Neural progenitor cell (in vitro differentiated cells): Measurements from ENCODE around the gene TMEM238. TPM values are rescaled to one million over a fixed set of nuclear protein-coding genes. Genes with fewer than 3 reads are reported as not detected.
A peak's percentile ranks its signal among the peaks of the same experiment; 100 is the strongest.

ENCODE experiments used
- DNase-seq: peaks from one replicate; pipeline ENCODE4 v3.0.0-alpha.2; 2016; ENCODE audit warnings: low spot score
- H2AFZ ChIP-seq: fragments of 200-600 bp; sonication (generic); replicated peaks from 2 replicates; pipeline ENCODE4 v1.6.1; 2016; ENCODE audit warnings: antibody characterized with exemption
- H3F3A ChIP-seq: fragments of 200-600 bp; sonication (generic); 2 replicates; pipeline ENCODE4 v1.6.1; 2016; ENCODE audit warnings: antibody characterized with exemption, low read depth
- H3K27ac ChIP-seq: fragments of 200-600 bp; sonication (generic); 2 replicates; pipeline ENCODE4 v1.5.1; 2016; ENCODE audit warnings: mild to moderate bottlenecking
- H3K27me3 ChIP-seq: fragments of 200-600 bp; sonication (generic); 2 replicates; pipeline ENCODE4 v1.6.1; 2016; ENCODE audit warnings: mild to moderate bottlenecking, moderate library complexity
- H3K36me3 ChIP-seq: fragments of 200-600 bp; sonication (generic); 2 replicates; pipeline ENCODE4 v1.5.1; 2016
- H3K4me1 ChIP-seq: fragments of 200-600 bp; sonication (generic); 2 replicates; pipeline ENCODE4 v1.6.1; 2016; ENCODE audit warnings: mixed run types
- H3K4me2 ChIP-seq: fragments of 200-600 bp; sonication (generic); 2 replicates; pipeline ENCODE4 v1.6.1; 2016
- H3K4me3 ChIP-seq: fragments of 200-600 bp; sonication (generic); 2 replicates; pipeline ENCODE4 v1.5.1; 2016
- H3K79me2 ChIP-seq: fragments of 200-600 bp; sonication (generic); 2 replicates; pipeline ENCODE4 v1.6.1; 2016; ENCODE audit warnings: low read depth
- H3K9ac ChIP-seq: fragments of 200-600 bp; sonication (generic); 2 replicates; pipeline ENCODE4 v1.6.1; 2016
- H3K9me3 ChIP-seq: fragments of 200-600 bp; sonication (generic); 2 replicates; pipeline ENCODE4 v1.5.1; 2016; ENCODE audit warnings: low read depth
- H4K20me1 ChIP-seq: fragments of 200-600 bp; sonication (generic); 2 replicates; pipeline ENCODE4 v1.6.1; 2016; ENCODE audit warnings: low read depth
- H3K27ac Mint-ChIP-seq: 3 replicates; pipeline ENCODE4 v1.8.0; 2021; ENCODE audit warnings: mixed read lengths
- H3K27me3 Mint-ChIP-seq: 2 replicates; pipeline ENCODE4 v1.8.0; 2022; ENCODE audit warnings: low read depth, mild to moderate bottlenecking, inconsistent platforms, moderate library complexity, mixed read lengths; ENCODE audit not compliant: insufficient read depth
- H3K36me3 Mint-ChIP-seq: 3 replicates; pipeline ENCODE4 v1.8.0; 2021; ENCODE audit warnings: mixed read lengths
- H3K4me1 Mint-ChIP-seq: 3 replicates; pipeline ENCODE4 v1.8.0; 2021; ENCODE audit warnings: mixed read lengths
- H3K4me3 Mint-ChIP-seq: 3 replicates; pipeline ENCODE4 v1.8.0; 2021; ENCODE audit warnings: mild to moderate bottlenecking, moderate library complexity, mixed read lengths
- H3K9me3 Mint-ChIP-seq: 3 replicates; pipeline ENCODE4 v1.8.0; 2020; ENCODE audit warnings: mixed read lengths
- EZH2 ChIP-seq: fragments of 200-600 bp; sonication (generic); IDR thresholded peaks from 2 replicates; pipeline ENCODE4 v1.6.1; 2017; ENCODE audit warnings: antibody characterized with exemption, mild to moderate bottlenecking, moderate library complexity
- EZH2phosphoT487 ChIP-seq: fragments of 200-600 bp; sonication (generic); IDR thresholded peaks from 2 replicates; pipeline ENCODE4 v1.6.1; 2017; ENCODE audit warnings: antibody characterized with exemption
- total RNA-seq: library from RNA; depleted of rRNA; stranded (reverse); fragments of >200 nt; gene quantifications from 2 replicates; pipeline ENCODE4 v1.2.3, GENCODE V29; 2015; ENCODE audit warnings: low replicate concordance
- TF ChIP-seq, protein P1 (sequence below): fragments of 200-600 bp; sonication (generic); IDR thresholded peaks from 2 replicates; pipeline ENCODE4 v1.5.1; 2017; ENCODE audit warnings: antibody characterized with exemption, mild to moderate bottlenecking

TMEM238 gene
- total RNA-seq, 1 donor from 2014 or later = not detected

DNA sequence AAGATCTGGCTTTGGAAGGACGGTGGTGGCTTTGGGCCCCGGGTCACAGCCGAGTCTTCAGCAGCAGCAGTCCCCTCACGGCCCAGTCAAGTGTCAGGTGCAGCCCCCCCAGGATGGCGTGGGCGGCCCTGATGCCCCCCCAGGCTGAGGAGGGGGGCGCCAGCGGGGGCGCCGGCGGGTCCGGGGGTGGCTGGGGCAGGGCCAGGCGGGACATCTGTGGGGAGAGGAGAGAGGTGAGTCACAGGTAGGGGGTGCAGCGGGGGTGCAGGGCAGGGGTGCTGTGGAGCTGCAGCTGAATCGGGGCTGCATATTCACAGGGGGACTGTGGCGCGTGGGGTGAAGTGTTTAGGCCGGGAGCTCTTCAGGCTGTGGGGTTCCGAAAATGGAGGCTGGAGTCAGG is 18.1 kb downstream of the TMEM238 start:
- Mint-ChIP-seq H3K36me3 (no peaks in the 10 kb centered on the region), H3K27me3 (peaks cover 28% of the 10 kb centered on the region), H3K4me3 (peak overlapping the region; percentile 67), H3K9me3 (peaks cover 2% of the 10 kb centered on the region), H3K4me1 (peaks cover 10% of the 10 kb centered on the region), H3K27ac (no peak overlapping the region)
- no peak for TF ChIP-seq EZH2phosphoT487
- no peak overlapping the region for H2AFZ ChIP-seq
- H3K27ac ChIP-seq = no peak overlapping the region
- H3K27me3 ChIP-seq = peaks cover 39% of the 10 kb centered on the region
- H3K9ac ChIP-seq = no peak overlapping the region
- H3K4me1 ChIP-seq = peaks cover 9% of the 10 kb centered on the region
- no peak overlapping the region for H3K4me2 ChIP-seq
- no peaks in the 10 kb centered on the region for H3K9me3 ChIP-seq
- no peaks in the 10 kb centered on the region for H3K79me2 ChIP-seq
- no peaks in the 10 kb centered on the region for H4K20me1 ChIP-seq
- H3K4me3 ChIP-seq = no peak overlapping the region
- DNase-seq = no peak
- no peaks in the 10 kb centered on the region for H3K36me3 ChIP-seq
- H3F3A ChIP-seq = peaks cover 11% of the 10 kb centered on the region

DNA sequence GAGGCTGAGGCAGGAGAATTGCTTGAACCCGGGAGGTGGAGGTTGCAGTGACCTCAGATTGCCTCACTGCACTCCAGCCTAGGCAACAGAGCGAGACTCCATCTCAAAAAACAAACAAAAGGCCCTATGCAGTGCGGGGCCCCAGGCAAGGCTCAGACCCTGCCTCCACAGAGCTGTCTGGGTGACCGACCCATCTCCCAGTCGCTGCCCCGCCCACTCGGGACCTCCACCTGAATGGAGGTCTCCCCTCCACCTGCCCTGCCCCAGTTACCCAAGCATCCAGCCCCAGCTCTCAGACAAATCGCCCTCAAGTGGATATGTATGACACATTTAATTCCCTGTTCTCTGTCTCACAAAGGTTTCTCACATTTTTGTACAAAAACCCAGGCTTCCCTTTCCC is 18.8 kb downstream of the TMEM238 start:
- H4K20me1 ChIP-seq = no peaks in the 10 kb centered on the region
- H3K79me2 ChIP-seq = no peaks in the 10 kb centered on the region
- H3K4me1 ChIP-seq = peaks cover 9% of the 10 kb centered on the region
- TF ChIP-seq, protein P1, sequence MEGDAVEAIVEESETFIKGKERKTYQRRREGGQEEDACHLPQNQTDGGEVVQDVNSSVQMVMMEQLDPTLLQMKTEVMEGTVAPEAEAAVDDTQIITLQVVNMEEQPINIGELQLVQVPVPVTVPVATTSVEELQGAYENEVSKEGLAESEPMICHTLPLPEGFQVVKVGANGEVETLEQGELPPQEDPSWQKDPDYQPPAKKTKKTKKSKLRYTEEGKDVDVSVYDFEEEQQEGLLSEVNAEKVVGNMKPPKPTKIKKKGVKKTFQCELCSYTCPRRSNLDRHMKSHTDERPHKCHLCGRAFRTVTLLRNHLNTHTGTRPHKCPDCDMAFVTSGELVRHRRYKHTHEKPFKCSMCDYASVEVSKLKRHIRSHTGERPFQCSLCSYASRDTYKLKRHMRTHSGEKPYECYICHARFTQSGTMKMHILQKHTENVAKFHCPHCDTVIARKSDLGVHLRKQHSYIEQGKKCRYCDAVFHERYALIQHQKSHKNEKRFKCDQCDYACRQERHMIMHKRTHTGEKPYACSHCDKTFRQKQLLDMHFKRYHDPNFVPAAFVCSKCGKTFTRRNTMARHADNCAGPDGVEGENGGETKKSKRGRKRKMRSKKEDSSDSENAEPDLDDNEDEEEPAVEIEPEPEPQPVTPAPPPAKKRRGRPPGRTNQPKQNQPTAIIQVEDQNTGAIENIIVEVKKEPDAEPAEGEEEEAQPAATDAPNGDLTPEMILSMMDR = no peak
- TF ChIP-seq EZH2phosphoT487 = no peak
- H3K4me2 ChIP-seq = no peak overlapping the region
- no peak overlapping the region for H3K4me3 ChIP-seq
- no peak overlapping the region for H3K27ac ChIP-seq
- Mint-ChIP-seq H3K27me3 (peaks cover 21% of the 10 kb centered on the region), H3K4me1 (peaks cover 4% of the 10 kb centered on the region), H3K9me3 (peaks cover 2% of the 10 kb centered on the region), H3K4me3 (no peak overlapping the region), H3K27ac (no peak overlapping the region), H3K36me3 (no peaks in the 10 kb centered on the region)
- no peak for DNase-seq
- no peaks in the 10 kb centered on the region for H3K9me3 ChIP-seq
- H3K36me3 ChIP-seq = no peaks in the 10 kb centered on the region
- peaks cover 11% of the 10 kb centered on the region for H3F3A ChIP-seq
- H3K9ac ChIP-seq = no peak overlapping the region
- H3K27me3 ChIP-seq = peaks cover 32% of the 10 kb centered on the region
- H2AFZ ChIP-seq = no peak overlapping the region

DNA sequence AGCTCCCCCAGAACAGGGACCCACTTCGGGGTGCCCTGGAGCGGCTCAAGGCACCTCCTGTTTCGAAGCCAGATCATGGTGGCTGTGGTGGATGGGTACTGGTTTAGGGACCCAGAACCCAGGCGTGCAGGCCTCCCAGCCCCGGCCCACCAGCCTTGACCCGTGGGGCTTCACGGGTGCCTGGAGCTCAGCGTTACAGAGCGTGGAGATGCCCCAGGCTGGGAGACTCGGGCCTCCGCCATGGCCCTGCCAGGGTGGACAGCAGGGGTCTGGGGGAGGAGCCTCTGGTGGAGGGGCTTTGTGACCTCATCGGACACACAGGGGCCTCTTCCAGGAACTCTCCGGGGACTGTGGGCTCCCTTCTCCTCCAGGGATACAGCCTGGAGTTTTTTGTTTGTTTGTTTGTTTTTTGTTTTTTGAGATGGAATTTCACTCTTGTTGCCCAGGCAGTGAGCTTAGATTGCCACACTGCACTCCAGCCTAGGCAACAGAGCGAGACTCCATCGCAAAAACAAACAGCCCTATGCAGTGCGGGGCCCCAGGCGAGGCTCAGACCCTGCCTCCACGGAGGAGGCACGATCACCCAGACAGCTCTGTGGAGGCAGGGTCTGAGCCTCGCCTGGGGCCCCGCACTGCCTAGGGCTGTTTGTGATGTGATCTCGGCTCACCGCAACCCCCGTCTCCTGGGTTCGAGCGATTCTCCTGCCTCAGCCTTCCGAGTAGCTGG is 20.9 kb downstream of the TMEM238 start, which contains the start of gene GARIN5B:
Gene GARIN5B, minus strand, starts transcription at position 271 of the 727 bp plus-strand sequence. Its CDS starts 194 bp downstream, at position 77.
- H3K9me3 ChIP-seq = no peaks in the 10 kb centered on the region
- H3K36me3 Mint-ChIP-seq = no peaks in the 10 kb centered on the region
- H3K9me3 Mint-ChIP-seq = peaks cover 2% of the 10 kb centered on the region
- peak within 1 kb of the TSS; percentile 60 for H3K27ac Mint-ChIP-seq
- H3K9ac ChIP-seq = no peak within 1 kb of the TSS
- no peak within 1 kb of the TSS for H3K4me3 ChIP-seq
- peaks cover 4% of the 10 kb centered on the region for H3K4me1 Mint-ChIP-seq
- H2AFZ ChIP-seq = peak within 1 kb of the TSS; percentile 57
- peaks cover 3% of the 10 kb centered on the region for H3F3A ChIP-seq
- DNase-seq = peak; percentile 66
- peak within 1 kb of the TSS; percentile 41 for H3K4me3 Mint-ChIP-seq
- no peaks in the 10 kb centered on the region for H3K36me3 ChIP-seq
- H3K4me2 ChIP-seq = no peak within 1 kb of the TSS
- H3K4me1 ChIP-seq = peaks cover 9% of the 10 kb centered on the region
- no peak within 1 kb of the TSS for H3K27ac ChIP-seq
- no peaks in the 10 kb centered on the region for H4K20me1 ChIP-seq
- peaks cover 25% of the 10 kb centered on the region for H3K27me3 Mint-ChIP-seq
- no peaks in the 10 kb centered on the region for H3K79me2 ChIP-seq
- TF ChIP-seq EZH2phosphoT487 (no peak), EZH2 (no peak)
- TF ChIP-seq, protein P1 = no peak
- H3K27me3 ChIP-seq = peaks cover 12% of the 10 kb centered on the region
